Liver (tissue), 9 donors: ENCODE measurements around the gene MYO9B. TPM values are rescaled to one million over a fixed set of nuclear protein-coding genes. Genes with fewer than 3 reads are reported as not detected.

ENCODE experiments used
- DNase-seq: peaks from one replicate; pipeline ENCODE4 v3.0.0-alpha.2; 2017; ENCODE audit warnings: low spot score
- H3K27ac ChIP-seq, 2 donors: one replicate each; pipeline ENCODE4 v1.7.0; 2013; ENCODE audit warnings: inconsistent platforms in 2 of 2, low read length in 2 of 2, control low read depth in 1 of 2, low read depth in 1 of 2, mild to moderate bottlenecking in 1 of 2
- H3K27me3 ChIP-seq, 4 donors: one replicate each; pipeline versions ENCODE4 v1.6.1 to v1.7.0; 2013; ENCODE audit warnings: low read length in 3 of 4, inconsistent platforms in 1 of 4, mild to moderate bottlenecking in 1 of 4, moderate library complexity in 1 of 4; ENCODE audit not compliant: control insufficient read depth in 4 of 4, insufficient read depth in 4 of 4
- H3K36me3 ChIP-seq, 4 donors: one replicate each; pipeline versions ENCODE4 v1.6.1 to v1.7.0; 2013; ENCODE audit warnings: low read length in 3 of 4, mild to moderate bottlenecking in 3 of 4, low read depth in 1 of 4, moderate library complexity in 1 of 4; ENCODE audit not compliant: control insufficient read depth in 4 of 4, insufficient read depth in 3 of 4
- H3K4me1 ChIP-seq, 4 donors: one replicate each; pipeline versions ENCODE4 v1.6.1 to v1.7.0; 2013; ENCODE audit warnings: low read length in 3 of 4, mild to moderate bottlenecking in 3 of 4, moderate library complexity in 1 of 4; ENCODE audit not compliant: control insufficient read depth in 4 of 4, insufficient read depth in 4 of 4
- H3K4me3 ChIP-seq, 3 donors: one replicate each; pipeline versions ENCODE4 v1.6.1 to v1.7.0; 2013; ENCODE audit warnings: low read length in 3 of 3, control low read depth in 1 of 3, low read depth in 1 of 3, mild to moderate bottlenecking in 1 of 3
- H3K9ac ChIP-seq, 2 donors: one replicate each; pipeline ENCODE4 v1.7.0; 2013; ENCODE audit warnings: low read length in 2 of 2, mild to moderate bottlenecking in 2 of 2, moderate library complexity in 2 of 2, control low read depth in 1 of 2, low read depth in 1 of 2
- H3K9me3 ChIP-seq, 4 donors: one replicate each; pipeline versions ENCODE4 v1.6.1 to v1.7.0; 2013; ENCODE audit warnings: low read length in 3 of 4; ENCODE audit not compliant: control insufficient read depth in 4 of 4
- ATF3 ChIP-seq: IDR thresholded peaks from 2 replicates; pipeline ENCODE4 v1.6.1; 2016; ENCODE audit warnings: antibody characterized with exemption
- CTCF ChIP-seq: fragments of 150-350 bp; IDR thresholded peaks from 2 replicates; pipeline ENCODE4 v1.5.1; 2017; ENCODE audit warnings: improper control_type of control experiment, low read depth, low read length; ENCODE audit not compliant: missing input control
- EGR1 ChIP-seq, 2 donors: IDR thresholded peaks; 2 replicates each; pipeline ENCODE4 v1.6.1; 2016 to 2018; ENCODE audit warnings: antibody characterized with exemption in 2 of 2, low read depth in 2 of 2
- FOXA1 ChIP-seq: IDR thresholded peaks from 2 replicates; pipeline ENCODE4 v1.6.1; 2016; ENCODE audit warnings: antibody characterized with exemption
- FOXA2 ChIP-seq: IDR thresholded peaks from 2 replicates; pipeline ENCODE4 v1.6.1; 2016; ENCODE audit warnings: antibody characterized with exemption
- GABPA ChIP-seq, 2 donors: IDR thresholded peaks in 1 of 2; conservative IDR thresholded peaks in 1 of 2; 2 replicates each; pipeline ENCODE4 v1.6.1; 2016; ENCODE audit warnings: antibody characterized with exemption in 2 of 2, mild to moderate bottlenecking in 1 of 2, moderate library complexity in 1 of 2
- HNF4A ChIP-seq, 2 donors: conservative IDR thresholded peaks; 2 replicates each; pipeline ENCODE4 v1.6.1; 2016; ENCODE audit warnings: antibody characterized with exemption in 2 of 2, mild to moderate bottlenecking in 2 of 2
- HNF4G ChIP-seq: IDR thresholded peaks from 2 replicates; pipeline ENCODE4 v1.6.1; 2016; ENCODE audit warnings: antibody characterized with exemption
- JUND ChIP-seq, 2 donors: IDR thresholded peaks; 2 replicates each; pipeline ENCODE4 v1.6.1; 2016; ENCODE audit warnings: antibody characterized with exemption in 2 of 2
- MAX ChIP-seq: IDR thresholded peaks from 2 replicates; pipeline ENCODE4 v1.6.1; 2016; ENCODE audit warnings: antibody characterized with exemption
- NR2F2 ChIP-seq: IDR thresholded peaks from 2 replicates; pipeline ENCODE4 v1.6.1; 2016; ENCODE audit warnings: antibody characterized with exemption
- RAD21 ChIP-seq, 2 donors: IDR thresholded peaks; 2 replicates each; pipeline ENCODE4 v1.6.1; 2016; ENCODE audit warnings: antibody characterized with exemption in 2 of 2, mild to moderate bottlenecking in 2 of 2
- REST ChIP-seq: IDR thresholded peaks from 2 replicates; pipeline ENCODE4 v1.6.1; 2016; ENCODE audit warnings: antibody characterized with exemption, mild to moderate bottlenecking
- RXRA ChIP-seq, 2 donors: IDR thresholded peaks; 2 replicates each; pipeline ENCODE4 v1.6.1; 2017 to 2018; ENCODE audit warnings: antibody characterized with exemption in 2 of 2, mild to moderate bottlenecking in 1 of 2
- SP1 ChIP-seq: IDR thresholded peaks from 2 replicates; pipeline ENCODE4 v1.6.1; 2018; ENCODE audit warnings: antibody characterized with exemption, mild to moderate bottlenecking
- TAF1 ChIP-seq: conservative IDR thresholded peaks from 2 replicates; pipeline ENCODE4 v1.6.1; 2016; ENCODE audit warnings: antibody characterized with exemption, mild to moderate bottlenecking
- YY1 ChIP-seq: IDR thresholded peaks from 2 replicates; pipeline ENCODE4 v1.6.1; 2016; ENCODE audit warnings: antibody characterized with exemption, mild to moderate bottlenecking
- ZBTB33 ChIP-seq: IDR thresholded peaks from 2 replicates; pipeline ENCODE4 v1.6.1; 2016; ENCODE audit warnings: antibody characterized with exemption
- WGBS: extraction: QIAGEN DNeasy Blood & Tissue Kit; methylation state at CpG from one replicate; pipeline ENCODE4 v1.1.7; 2013; 5-methylcytosine and 5-hydroxymethylcytosine counted together
- polyA plus RNA-seq, 2 donors: library from polyadenylated mRNA; stranded (reverse) in 1 of 2; unstranded in 1 of 2; fragments of 200-250 nt in 1 of 2; fragments of >200 nt in 1 of 2; fragmentation: Nextera tagmentation in 1 of 2; extraction: Ambion mirVana in 1 of 2; gene quantifications; one replicate each; pipeline versions ENCODE4 v1.2.1 to v1.2.3, GENCODE V29; 2013 to 2015
- total RNA-seq, 2 donors: library from RNA; depleted of rRNA; stranded (reverse); fragments of >200 nt; gene quantifications; one replicate each; pipeline ENCODE4 v1.2.3, GENCODE V29; 2014
- donor health status: healthy.
- donor health status: healthy.
- donor health status: healthy.
- donor health status: healthy.
- donor health status: healthy.

Gene MYO9B
- total and polyA plus RNA-seq, 4 donors: 9.1 to 32.5 (median 21.0) TPM

GRCh38 chr19:17172624-17173345 is 97.2 kb downstream of the MYO9B start:
- no peak overlapping the region for H3K27ac ChIP-seq
- no peaks in the 10 kb centered on the region for H3K27me3 ChIP-seq
- H3K4me1 ChIP-seq: no peaks in the 10 kb centered on the region
- peaks cover 11 to 63% (median 32%) of the 10 kb centered on the region in 4 donors for H3K36me3 ChIP-seq
- no peak overlapping the region for H3K4me3 ChIP-seq
- no peak for TF ChIP-seq ZBTB33
- TF ChIP-seq GABPA (IDR thresholded peaks at IDR 0.05 in 1 of 2, conservative IDR thresholded peaks at IDR 0.05 in 1 of 2): no peak
- no peak for TF ChIP-seq JUND (IDR thresholded peaks at IDR 0.05)
- no peak for TF ChIP-seq ATF3
- no peak for TF ChIP-seq NR2F2
- no peak for TF ChIP-seq MAX
- TF ChIP-seq TAF1: no peak
- TF ChIP-seq RXRA (IDR thresholded peaks at IDR 0.05): no peak
- TF ChIP-seq FOXA1: no peak
- TF ChIP-seq SP1: no peak
- TF ChIP-seq YY1: no peak
- no peak for TF ChIP-seq REST
- TF ChIP-seq HNF4G: no peak
- no peak for TF ChIP-seq HNF4A (conservative IDR thresholded peaks at IDR 0.05)
- TF ChIP-seq EGR1 (IDR thresholded peaks at IDR 0.05; ENCODE audit: low read depth in 2 of 2): no peak
- TF ChIP-seq CTCF: no peak
- no peak for TF ChIP-seq RAD21 (IDR thresholded peaks at IDR 0.05)
- no peak for TF ChIP-seq FOXA2
- 93% methylated on average over 33 of the region's 33 CpGs for WGBS
- no peak overlapping the region for H3K9ac ChIP-seq
- DNase-seq: no peak
- no peaks in the 10 kb centered on the region for H3K9me3 ChIP-seq
